GM12878 (cell line): ENCODE results near the gene CCDC91. TPM values are rescaled to one million over a fixed set of nuclear protein-coding genes. Genes with fewer than 3 reads are reported as not detected.

Experiments used
- ATAC-seq: fragments of 200-7000 bp; cut with Tn5 transposase; 3 replicates; pipeline ENCODE4 v1.9.1; 2020; ENCODE audit warnings: mild to moderate bottlenecking, moderate library complexity
- BruUV-seq: library from RNA; stranded (reverse); fragments of 400-500 nt; replicated peaks from 2 replicates; lab custom pipeline; 2021; lab: Mats Ljungman, UMichigan
- CTCF ChIA-PET: fragments of 300-600 bp; sonication (Branson Sonifier 250); formaldehyde crosslinking; extraction: SDS; loops from one replicate; lab custom pipeline; 2021; ENCODE audit warnings: inconsistent platforms; lab: Yijun Ruan, JAX
- POLR2A ChIA-PET: fragments of 350-600 bp; formaldehyde crosslinking; extraction: SDS; loops from one replicate; lab custom pipeline; 2021; ENCODE audit warnings: inconsistent platforms; lab: Charles Lee
- RAD21 ChIA-PET: fragments of 300-600 bp; sonication (Branson Sonifier 250); formaldehyde crosslinking; loops from one replicate; lab custom pipeline; 2023; ENCODE audit warnings: antibody characterized with exemption; ENCODE audit not compliant: unreplicated experiment; lab: Charles Lee
- SMC1A ChIA-PET: fragments of 300-600 bp; sonication (Branson Sonifier 250); formaldehyde crosslinking; loops from one replicate; lab custom pipeline; 2023; ENCODE audit not compliant: unreplicated experiment, uncharacterized antibody; lab: Charles Lee
- DNase-seq: peaks from one replicate; pipeline ENCODE4 v3.0.0-alpha.2; 2011; ENCODE audit warnings: low read depth, low spot score
- FAIRE-seq: peaks from 3 replicates; lab custom pipeline; 2011; peaks lifted over from hg19 to GRCh38; lab: Jason Lieb, UNC
- H2AFZ ChIP-seq: 2 replicates; pipeline ENCODE4 v1.6.0; 2011; ENCODE audit warnings: low read depth, low read length, control low read depth; ENCODE audit not compliant: control insufficient read depth
- H3K27ac ChIP-seq: 2 replicates; pipeline ENCODE4 v1.5.1; 2011; ENCODE audit warnings: control low read depth; ENCODE audit not compliant: control insufficient read depth, insufficient read depth
- H3K27me3 ChIP-seq, 2 experiments: replicated peaks in 1 of 2; 2 replicates each; pipeline versions ENCODE4 v1.6.0 to v1.6.1; 2011; ENCODE audit warnings: low read length in 1 of 2; ENCODE audit not compliant: control insufficient read depth in 2 of 2, insufficient read depth in 2 of 2
- H3K36me3 ChIP-seq, 2 experiments: 2 replicates each; pipeline ENCODE4 v1.5.1; 2011; ENCODE audit warnings: low read length in 1 of 2; ENCODE audit not compliant: control insufficient read depth in 2 of 2, insufficient read depth in 2 of 2
- H3K4me1 ChIP-seq: 2 replicates; pipeline ENCODE4 v1.6.1; 2011; ENCODE audit warnings: mild to moderate bottlenecking, low read length, moderate library complexity, mixed read lengths; ENCODE audit not compliant: control insufficient read depth, insufficient read depth
- H3K4me2 ChIP-seq: 2 replicates; pipeline ENCODE4 v1.6.0; 2011; ENCODE audit warnings: control low read depth; ENCODE audit not compliant: control insufficient read depth, insufficient read depth
- H3K4me3 ChIP-seq: fragments of 200-600 bp; sonication (generic); 2 replicates; pipeline ENCODE4 v1.5.1; 2016
- H3K79me2 ChIP-seq: 2 replicates; pipeline ENCODE4 v1.6.0; 2011; ENCODE audit warnings: low read length; ENCODE audit not compliant: control insufficient read depth, insufficient read depth
- H3K9ac ChIP-seq: 2 replicates; pipeline ENCODE4 v1.8.0; 2011; ENCODE audit warnings: low read length, control low read depth, mixed read lengths; ENCODE audit not compliant: control insufficient read depth, insufficient read depth
- H3K9me3 ChIP-seq: replicated peaks from 3 replicates; pipeline ENCODE4 v1.5.1; 2011; ENCODE audit warnings: mild to moderate bottlenecking, low read length; ENCODE audit not compliant: control insufficient read depth, insufficient read depth
- H4K20me1 ChIP-seq: 2 replicates; pipeline ENCODE4 v1.6.0; 2011; ENCODE audit not compliant: control insufficient read depth, insufficient read depth
- BCL11A ChIP-seq: IDR thresholded peaks from 2 replicates; pipeline ENCODE4 v1.6.1; 2011; ENCODE audit warnings: low read depth, low read length
- GABPA ChIP-seq: IDR thresholded peaks from 2 replicates; pipeline ENCODE4 v1.6.1; 2014; ENCODE audit warnings: antibody characterized with exemption, low read depth, mild to moderate bottlenecking, inconsistent platforms
- KLF5 ChIP-seq: fragments of 450-650 bp; IDR thresholded peaks from 2 replicates; pipeline ENCODE4 v1.6.1; 2014; ENCODE audit warnings: mild to moderate bottlenecking; ENCODE audit not compliant: partially characterized antibody
- SPI1 ChIP-seq: IDR thresholded peaks from 2 replicates; pipeline ENCODE4 v1.6.1; 2011; ENCODE audit warnings: low read depth, mild to moderate bottlenecking, low read length, moderate library complexity, borderline replicate concordance; ENCODE audit not compliant: insufficient read depth
- SUPT20H ChIP-seq: IDR thresholded peaks from 2 replicates; pipeline ENCODE4 v1.6.1; 2011; ENCODE audit warnings: low read depth, mild to moderate bottlenecking, low read length, moderate library complexity, borderline replicate concordance; ENCODE audit not compliant: control insufficient read depth
- ZNF217 ChIP-seq: fragments of 450-650 bp; IDR thresholded peaks from 2 replicates; pipeline ENCODE4 v1.6.1; 2017; ENCODE audit warnings: antibody characterized with exemption, mild to moderate bottlenecking
- WGBS: methylation state at CpG from one replicate; pipeline ENCODE4 v1.1.6; 2016; ENCODE audit warnings: low lambda C conversion rate; ENCODE audit not compliant: insufficient replicate concordance, insufficient coverage; ENCODE audit errors: missing lambda C conversion rate; 5-methylcytosine and 5-hydroxymethylcytosine counted together
- in situ Hi-C: fragments of 300-500 bp; cut with MboI; formaldehyde crosslinking; loops from 9 replicates; pipeline ENCODE4 v1.14.3; 2018; ENCODE audit warnings: mixed read lengths
- intact Hi-C: fragments of 100-400 bp; cut with micrococcal nuclease; formaldehyde crosslinking; loops from one replicate; pipeline ENCODE4 v1.14.2; 2022; ENCODE audit not compliant: unreplicated experiment
- polyA plus RNA-seq, 11 experiments: library from polyadenylated mRNA; depleted of rRNA in 4 of 11; unstranded in 6 of 11; stranded (reverse) in 5 of 11; fragments of >200 nt; fragmentation: Nextera tagmentation in 4 of 11; fragmentation: Illumina TruSeq in 1 of 11; extraction: Ambion mirVana in 4 of 11; extraction: Trizol in 1 of 11; gene quantifications; 1 replicate in 1 of 11; 2 replicates in 10 of 11; pipeline versions ENCODE4 v1.2.1 to v1.2.3, GENCODE V29; 2011 to 2016; ENCODE audit warnings: inconsistent platforms in 2 of 11, missing spikeins in 2 of 11, low read depth in 1 of 11
- total RNA-seq, 4 experiments: library from RNA; depleted of rRNA in 3 of 4; stranded (reverse); fragments of >200 nt in 3 of 4; fragmentation: Illumina TruSeq in 1 of 4; extraction: Trizol in 1 of 4; gene quantifications; 2 replicates each; pipeline versions ENCODE4 v1.2.1 to v1.2.3, GENCODE V29; 2013 to 2021

Gene CCDC91
- total and polyA plus RNA-seq, 10 of the 15 experiments (the other 5 are each of a cell fraction or from before 2014, with no cell fraction given): 6.1 to 24.9 (median 16.5) TPM

GRCh38 chr12:28217805-28218204, 27.5 kb downstream of the CCDC91 start:
- ChIA-PET CTCF (interaction anchor here (1.0 kb wide), 1 partner anchor 22 kb away, joined by 3 read pairs; no protein-coding TSS in a partner anchor), POLR2A (interaction anchor here (1.4 to 1.7 kb wide), 2 partner anchors 14 to 27 kb away, joined by 3 to 4 read pairs; partner anchors contain the start of gene CCDC91), RAD21 (no interaction called here), SMC1A (interaction anchor here (0.6 to 1.6 kb wide), 5 partner anchors 8 to 31 kb away, joined by 3 read pairs; no protein-coding TSS in a partner anchor)
- no peaks in the 10 kb centered on the region for H3K27me3 ChIP-seq
- WGBS: 5% methylated on average over 2 of the region's 2 CpGs
- H3K4me3 ChIP-seq: peak overlapping the region; percentile 38; the same call in 1 of the 2 replicates
- no peak overlapping the region for H3K9ac ChIP-seq
- no TSS peak for BruUV-seq
- intact Hi-C loops: no loop called here
- TF ChIP-seq GABPA: 0 out of 2 replicates have a peak, but pooled peaks have one; percentile 16
- no peak for TF ChIP-seq KLF5
- 0 out of 2 replicates have a peak, but pooled peaks have one; percentile 24 for TF ChIP-seq SPI1
- no peak for TF ChIP-seq BCL11A
- TF ChIP-seq SUPT20H: no peak
- FAIRE-seq (no peak), ATAC-seq (no peak; the same call in 2 of the 3 replicates), DNase-seq (no peak)
- H3K4me2 ChIP-seq: no peak overlapping the region
- H3K79me2 ChIP-seq: peaks cover 2% of the 10 kb centered on the region
- in situ Hi-C loops: no loop called here
- H3K9me3 ChIP-seq: peaks cover 1% of the 10 kb centered on the region; the same call in 2 of the 3 replicates
- H4K20me1 ChIP-seq: no peaks in the 10 kb centered on the region
- no peak overlapping the region for H3K27ac ChIP-seq
- H3K4me1 ChIP-seq: peaks cover 7% of the 10 kb centered on the region; the same call in 1 of the 2 replicates
- no peaks in the 10 kb centered on the region; a peak in 1 of 4 replicates for H3K36me3 ChIP-seq
- H2AFZ ChIP-seq: no peak overlapping the region

DNA sequence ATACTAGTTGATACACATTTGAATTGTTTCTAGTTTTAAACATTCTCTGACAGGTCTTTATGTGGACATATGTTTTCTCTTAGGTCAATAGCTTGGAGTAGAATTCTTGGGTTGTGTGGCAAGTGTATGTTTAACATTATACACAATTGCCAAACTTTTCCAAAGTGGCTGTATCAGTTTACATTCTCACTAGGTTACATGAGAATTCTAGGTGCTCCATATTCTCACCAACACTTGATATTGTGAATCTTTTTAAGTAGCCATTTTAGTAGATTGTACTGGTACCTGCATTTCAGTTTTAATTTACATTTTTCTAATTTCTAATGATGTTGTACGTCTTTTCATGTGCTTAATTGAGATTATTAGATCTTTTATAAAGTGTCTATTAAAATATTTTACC, 28.6 kb downstream of the CCDC91 start:
- Histone ChIP-seq H3K4me1 (peaks cover 14% of the 10 kb centered on the region; the same call in 1 of the 2 replicates), H3K36me3 (no peaks in the 10 kb centered on the region), H4K20me1 (no peaks in the 10 kb centered on the region), H3K27ac (no peak overlapping the region), H3K9me3 (peaks cover 1% of the 10 kb centered on the region; the same call in 2 of the 3 replicates), H3K9ac (no peak overlapping the region), H3K4me3 (no peak overlapping the region), H3K79me2 (peaks cover 2% of the 10 kb centered on the region), H2AFZ (no peak overlapping the region), H3K27me3 (no peaks in the 10 kb centered on the region), H3K4me2 (no peak overlapping the region)
- ChIA-PET RAD21 (interaction anchor here (0.7 kb wide), 2 partner anchors 18 to 42 kb away, joined by 3 read pairs; no protein-coding TSS in a partner anchor), POLR2A (interaction anchor here (1.4 kb wide), 1 partner anchor 13 kb away, joined by 3 read pairs; no protein-coding TSS in a partner anchor), CTCF (no interaction called here), SMC1A (interaction anchor here (1.6 kb wide), 1 partner anchor 9 kb away, joined by 3 read pairs; no protein-coding TSS in a partner anchor)
- no peak for FAIRE-seq
- TF ChIP-seq ZNF217: no peak
- intact Hi-C loops: no loop called here
- DNase-seq: no peak
- no TSS peak for BruUV-seq
- no peak for ATAC-seq
- in situ Hi-C loops: no loop called here
- 97% methylated on average over 1 of the region's 1 CpG for WGBS
